Stimulated activated CD4-positive, alpha-beta T cell treated with anti-CD3 and anti-CD28 coated beads, Interleukin-1b, Interleukin-23, amount 100 ng/mL, for 48 hours (primary cell): ENCODE data around the gene MLH3.

Experiments used
- DNase-seq: peaks from one replicate; pipeline ENCODE4 v3.0.0-alpha.2; 2020

MLH3 gene

GRCh38 chr14:75066691-75067090 is 15.4 kb upstream of the MLH3 start:
- no peak for DNase-seq

- DNase-seq: no peak
These were observed 12.9 kb upstream of the MLH3 start for GRCh38 chr14:75064205-75064567.

GRCh38 chr14:75063491-75064204 is 12.4 kb upstream of the MLH3 start, which contains the start of gene ACYP1:
Gene ACYP1, minus strand, starts transcription at chr14:75064024. Its CDS starts 471 bp downstream, at chr14:75063553.
- peak; percentile 90 for DNase-seq

GRCh38 chr14:75063013-75063412 is 11.7 kb upstream of the MLH3 start:
- DNase-seq: no peak

- DNase-seq: no peak
These were observed 9.2 kb upstream of the MLH3 start for GRCh38 chr14:75060420-75060819.

GRCh38 chr14:75059642-75060041 is 8.4 kb upstream of the MLH3 start:
- DNase-seq: no peak

- no peak for DNase-seq
These were observed 3.2 kb upstream of the MLH3 start for GRCh38 chr14:75054421-75054820.

- no peak for DNase-seq
These were observed 2.4 kb upstream of the MLH3 start for GRCh38 chr14:75053396-75054291.

- no peak for DNase-seq
These were observed 261 bp upstream of the MLH3 start for GRCh38 chr14:75051556-75051899.

- DNase-seq: no peak
These were observed 1.5 kb downstream of the MLH3 start for GRCh38 chr14:75049731-75050201.

GRCh38 chr14:75049136-75049535 is 2.1 kb downstream of the MLH3 start:
- DNase-seq: no peak

GRCh38 chr14:75048101-75048500 is 3.2 kb downstream of the MLH3 start:
- no peak for DNase-seq

GRCh38 chr14:75047506-75047905 is 3.8 kb downstream of the MLH3 start:
- no peak for DNase-seq

- DNase-seq: no peak
These were observed 4.4 kb downstream of the MLH3 start for GRCh38 chr14:75046899-75047298.

GRCh38 chr14:75046275-75046674 is 5.0 kb downstream of the MLH3 start:
- DNase-seq: no peak

- no peak for DNase-seq
These were observed 6.5 kb downstream of the MLH3 start for GRCh38 chr14:75044752-75045151.

GRCh38 chr14:75044322-75044721 is 6.9 kb downstream of the MLH3 start:
- DNase-seq: no peak

GRCh38 chr14:75042035-75042434 is 9.2 kb downstream of the MLH3 start:
- DNase-seq: no peak

GRCh38 chr14:75041613-75042012 is 9.7 kb downstream of the MLH3 start:
- no peak for DNase-seq

- no peak for DNase-seq
These were observed 10.3 kb downstream of the MLH3 start for GRCh38 chr14:75040959-75041358.

GRCh38 chr14:75040507-75040906 is 10.8 kb downstream of the MLH3 start:
- no peak for DNase-seq

- DNase-seq: no peak
These were observed 18.3 kb downstream of the MLH3 start for GRCh38 chr14:75032939-75033338.

- no peak for DNase-seq
These were observed 21.1 kb downstream of the MLH3 start for GRCh38 chr14:75030147-75030546.

- DNase-seq: no peak
These were observed 25.4 kb downstream of the MLH3 start for GRCh38 chr14:75025876-75026275.
